HFFc6 (cell line): ENCODE results near the gene LEF1. TPM values are rescaled to one million over a fixed set of nuclear protein-coding genes. Genes with fewer than 3 reads are reported as not detected.

Experiments used
- DNase-seq: peaks from one replicate; pipeline ENCODE4 v3.0.0-alpha.2; 2018
- H3K27ac Mint-ChIP-seq: 2 replicates; pipeline ENCODE4 v1.8.0; 2020; ENCODE audit warnings: mild to moderate bottlenecking, mixed read lengths
- H3K27me3 Mint-ChIP-seq: 2 replicates; pipeline ENCODE4 v1.8.0; 2021; ENCODE audit warnings: mild to moderate bottlenecking, moderate library complexity, mixed read lengths; ENCODE audit not compliant: insufficient read depth
- H3K36me3 Mint-ChIP-seq: 2 replicates; pipeline ENCODE4 v1.8.0; 2021; ENCODE audit warnings: low read depth, mixed read lengths
- H3K4me1 Mint-ChIP-seq: 2 replicates; pipeline ENCODE4 v1.8.0; 2020; ENCODE audit warnings: low read depth, mixed read lengths
- H3K4me3 Mint-ChIP-seq: 2 replicates; pipeline ENCODE4 v1.8.0; 2020; ENCODE audit warnings: mild to moderate bottlenecking, moderate library complexity, mixed read lengths
- H3K9me3 Mint-ChIP-seq: 2 replicates; pipeline ENCODE4 v1.8.0; 2020; ENCODE audit warnings: mild to moderate bottlenecking, mixed read lengths
- total RNA-seq, 6 experiments: library from RNA; stranded (reverse); fragmentation: NEBNext Ultra II Directional; extraction: Animal tissue kit (Norgen Biotek cat#: 25700); gene quantifications; 2 replicates in 1 of 6; 3 replicates in 5 of 6; pipeline ENCODE4 v1.2.3, GENCODE V29; 2021
- TF ChIP-seq, protein P1 (sequence below): fragments of 200-600 bp; sonication (generic); IDR thresholded peaks from 2 replicates; pipeline ENCODE4 v1.5.0; 2021; ENCODE audit warnings: antibody characterized with exemption, mild to moderate bottlenecking

Gene LEF1
- total RNA-seq, 6 experiments from 2014 or later: 0.22 to 0.37 (median 0.31) TPM; not detected in 3

DNA sequence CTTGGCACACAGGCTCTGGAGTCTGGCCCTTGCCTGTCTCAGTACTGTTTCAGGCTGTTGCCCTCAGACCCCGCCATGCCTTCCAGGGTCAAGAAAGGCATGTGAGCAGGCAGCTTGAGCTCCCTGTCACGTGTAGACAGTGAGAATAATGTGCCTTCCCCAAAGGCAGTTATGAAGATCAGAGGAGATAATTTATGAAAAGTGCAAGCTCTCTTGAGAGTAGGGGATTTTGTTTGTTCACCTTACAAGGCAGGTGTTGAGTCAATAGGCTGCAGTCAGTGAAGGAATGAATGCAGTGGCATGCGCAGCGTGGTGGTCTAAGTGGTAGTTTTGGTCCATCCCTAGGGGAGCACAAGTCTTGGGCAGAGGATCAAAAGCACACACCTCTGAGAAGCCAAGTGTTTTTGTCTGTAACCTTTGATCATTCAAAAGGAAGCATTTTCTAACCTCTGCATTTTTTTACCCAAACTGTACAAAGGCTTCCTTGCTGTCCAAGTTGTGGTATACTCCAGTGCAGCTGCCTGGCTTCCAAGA lies 164.7 kb downstream of the LEF1 start:
- DNase-seq: no peak
- Mint-ChIP-seq H3K4me1 (peaks cover 61% of the 10 kb centered on the region), H3K36me3 (peaks cover 19% of the 10 kb centered on the region), H3K9me3 (no peaks in the 10 kb centered on the region), H3K27me3 (peaks cover 2% of the 10 kb centered on the region; the same call in 1 of the 2 replicates), H3K4me3 (no peak overlapping the region), H3K27ac (no peak overlapping the region)
- TF ChIP-seq, protein P1, sequence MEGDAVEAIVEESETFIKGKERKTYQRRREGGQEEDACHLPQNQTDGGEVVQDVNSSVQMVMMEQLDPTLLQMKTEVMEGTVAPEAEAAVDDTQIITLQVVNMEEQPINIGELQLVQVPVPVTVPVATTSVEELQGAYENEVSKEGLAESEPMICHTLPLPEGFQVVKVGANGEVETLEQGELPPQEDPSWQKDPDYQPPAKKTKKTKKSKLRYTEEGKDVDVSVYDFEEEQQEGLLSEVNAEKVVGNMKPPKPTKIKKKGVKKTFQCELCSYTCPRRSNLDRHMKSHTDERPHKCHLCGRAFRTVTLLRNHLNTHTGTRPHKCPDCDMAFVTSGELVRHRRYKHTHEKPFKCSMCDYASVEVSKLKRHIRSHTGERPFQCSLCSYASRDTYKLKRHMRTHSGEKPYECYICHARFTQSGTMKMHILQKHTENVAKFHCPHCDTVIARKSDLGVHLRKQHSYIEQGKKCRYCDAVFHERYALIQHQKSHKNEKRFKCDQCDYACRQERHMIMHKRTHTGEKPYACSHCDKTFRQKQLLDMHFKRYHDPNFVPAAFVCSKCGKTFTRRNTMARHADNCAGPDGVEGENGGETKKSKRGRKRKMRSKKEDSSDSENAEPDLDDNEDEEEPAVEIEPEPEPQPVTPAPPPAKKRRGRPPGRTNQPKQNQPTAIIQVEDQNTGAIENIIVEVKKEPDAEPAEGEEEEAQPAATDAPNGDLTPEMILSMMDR: no peak

DNA sequence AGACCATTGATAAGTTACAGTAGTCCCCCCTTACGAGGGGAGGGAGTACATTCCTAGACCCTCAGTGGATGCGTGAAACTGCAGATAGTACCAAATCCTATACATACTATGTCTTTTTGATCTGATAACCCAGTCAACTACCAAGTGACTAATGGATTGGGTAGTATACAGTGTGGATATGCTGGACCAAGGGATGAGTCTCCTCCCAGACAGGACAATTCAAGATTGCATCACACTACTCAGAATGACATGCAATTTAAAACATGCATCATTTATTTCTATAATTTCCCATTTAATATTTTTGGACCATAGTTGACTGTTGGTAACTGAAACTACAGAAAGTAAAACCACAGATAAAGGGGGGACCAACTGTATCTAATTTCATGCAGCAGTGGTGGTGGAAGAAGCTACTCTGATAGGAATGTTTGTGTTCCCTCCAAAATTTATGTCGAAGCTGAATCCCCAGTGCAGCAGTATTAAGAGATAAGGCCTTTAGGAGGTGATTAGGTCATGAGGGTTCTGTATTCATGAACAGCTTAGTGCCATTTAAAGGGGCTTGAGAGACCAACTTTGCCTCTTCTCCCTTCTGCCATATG lies 167.1 kb downstream of the LEF1 start:
- Mint-ChIP-seq H3K36me3 (peaks cover 15% of the 10 kb centered on the region), H3K27ac (no peak overlapping the region), H3K4me1 (peaks cover 65% of the 10 kb centered on the region), H3K4me3 (no peak overlapping the region), H3K9me3 (no peaks in the 10 kb centered on the region), H3K27me3 (no peaks in the 10 kb centered on the region)
- TF ChIP-seq, protein P1: no peak
- peak; percentile 15 for DNase-seq

DNA sequence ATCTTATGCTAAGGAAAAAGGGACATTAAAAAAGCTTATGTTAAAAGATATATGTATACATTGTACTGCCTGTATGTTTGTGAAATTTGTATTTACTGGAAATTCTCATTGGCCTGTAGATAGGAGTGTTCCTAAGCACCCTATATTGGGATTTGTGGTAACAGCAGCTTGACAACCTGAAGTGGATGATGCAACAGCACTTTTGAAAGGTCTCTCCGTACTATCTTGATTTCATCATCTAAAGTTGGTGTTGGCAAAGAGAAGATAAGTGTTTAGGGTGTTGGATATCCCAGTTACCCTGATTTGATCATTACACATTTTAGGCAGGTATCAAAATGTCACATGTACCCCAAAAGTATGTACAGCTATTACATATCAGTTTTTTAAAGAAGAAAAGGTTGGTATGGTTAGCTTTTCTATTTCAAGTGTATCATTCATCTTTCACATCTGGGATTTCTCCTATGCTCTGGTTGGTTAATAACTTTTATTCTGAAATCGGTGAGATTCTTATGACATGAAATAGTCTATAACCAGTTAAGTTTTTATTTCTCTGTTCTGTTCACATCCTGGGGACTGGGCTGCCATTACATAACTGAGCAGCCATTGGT lies 168.7 kb downstream of the LEF1 start:
- DNase-seq: no peak
- TF ChIP-seq, protein P1: no peak
- no peaks in the 10 kb centered on the region for H3K27me3 Mint-ChIP-seq
- peaks cover 65% of the 10 kb centered on the region for H3K4me1 Mint-ChIP-seq
- H3K36me3 Mint-ChIP-seq: peaks cover 21% of the 10 kb centered on the region
- H3K4me3 Mint-ChIP-seq: no peak overlapping the region
- no peak overlapping the region for H3K27ac Mint-ChIP-seq
- H3K9me3 Mint-ChIP-seq: no peaks in the 10 kb centered on the region

DNA sequence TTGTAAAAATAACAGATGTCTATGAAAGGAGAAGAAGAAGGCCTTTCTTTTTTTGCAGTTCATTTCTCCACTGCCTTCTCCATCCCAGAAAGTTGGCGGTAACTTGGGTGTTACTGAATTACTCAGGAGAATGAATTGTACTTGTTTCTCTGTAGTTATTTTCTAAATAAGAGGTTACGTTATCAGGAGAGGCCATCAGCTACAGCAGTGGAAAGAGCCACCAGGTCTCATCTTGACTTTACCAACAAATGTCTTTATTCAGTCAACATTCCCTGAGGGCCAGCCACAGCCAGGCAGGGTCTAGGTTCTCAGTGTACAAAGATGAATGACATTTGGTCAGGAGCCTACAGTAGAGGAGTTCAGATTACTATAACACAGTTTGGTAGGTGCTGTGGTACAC lies 170.9 kb downstream of the LEF1 start:
- no peak for DNase-seq
- TF ChIP-seq, protein P1: no peak
- Mint-ChIP-seq H3K9me3 (no peaks in the 10 kb centered on the region), H3K4me3 (peak overlapping the region; percentile 68), H3K27me3 (no peaks in the 10 kb centered on the region), H3K27ac (peak overlapping the region; percentile 91), H3K4me1 (peaks cover 69% of the 10 kb centered on the region), H3K36me3 (peaks cover 21% of the 10 kb centered on the region)

Other genes starting within 250 kb of the LEF1 start
- 10 to 100 TPM; 17.7 to 25.5 (median 21.7) TPM for gene CYP2U1, start 237.4 kb downstream of the LEF1 start, total RNA-seq
- gene HADH, start 179.0 kb downstream of the LEF1 start, total RNA-seq: 10 to 100 TPM; 28.9 to 35.5 (median 32.8) TPM